LNCaP clone FGC (cell line): ENCODE results near the gene CD226.

ENCODE experiments used
- DNase-seq: peaks from one replicate; pipeline ENCODE4 v3.0.0-alpha.2; 2011; ENCODE audit warnings: low read depth
- H3K4me3 ChIP-seq: 2 replicates; pipeline ENCODE4 v1.5.1; 2011; ENCODE audit warnings: mild to moderate bottlenecking, low read depth, low read length, control low read depth
- CTCF ChIP-seq: IDR thresholded peaks from 2 replicates; pipeline ENCODE4 v1.5.1; 2012; ENCODE audit warnings: mild to moderate bottlenecking; ENCODE audit not compliant: control insufficient read depth, insufficient read depth; ENCODE audit errors: extremely low read depth

CD226 gene

GRCh38 chr18:69956665-69957620 is 9.3 kb upstream of the CD226 start:
- no peak overlapping the region for H3K4me3 ChIP-seq
- DNase-seq: no peak
- TF ChIP-seq CTCF: no peak

GRCh38 chr18:69956057-69956456 is 8.4 kb upstream of the CD226 start:
- no peak for DNase-seq
- no peak for TF ChIP-seq CTCF
- H3K4me3 ChIP-seq: no peak overlapping the region

GRCh38 chr18:69954719-69955480 is 7.2 kb upstream of the CD226 start:
- DNase-seq: no peak
- no peak overlapping the region for H3K4me3 ChIP-seq
- no peak for TF ChIP-seq CTCF

- no peak for TF ChIP-seq CTCF
- H3K4me3 ChIP-seq: no peak overlapping the region
- DNase-seq: no peak
These were observed 5.5 kb upstream of the CD226 start for GRCh38 chr18:69953191-69953590.

GRCh38 chr18:69951182-69951581 is 3.5 kb upstream of the CD226 start:
- no peak for DNase-seq
- H3K4me3 ChIP-seq: no peak overlapping the region
- no peak for TF ChIP-seq CTCF

GRCh38 chr18:69949538-69949936 is 1.9 kb upstream of the CD226 start:
- no peak for DNase-seq
- no peak overlapping the region for H3K4me3 ChIP-seq
- no peak for TF ChIP-seq CTCF
